Spinal cord (tissue), 10 donors: Measurements from ENCODE around the gene SPATA21. TPM values are rescaled to one million over a fixed set of nuclear protein-coding genes. Genes with fewer than 3 reads are reported as not detected.
"Not testable (repeated sequence)": the region's sequence is repeated elsewhere in the genome, so short reads cannot be mapped to it uniquely, and the experiment has no call there.

Experiments used
- DNase-seq, 6 donors: peaks; one replicate each; pipeline versions ENCODE4 v3.0.0 to v3.0.0-alpha.2; 2013 to 2015; ENCODE audit warnings: low spot score in 6 of 6, low read depth in 4 of 6
- H3K27ac ChIP-seq: one replicate; pipeline ENCODE4 v1.5.1; 2013; ENCODE audit warnings: low read depth, low read length, control low read depth
- H3K27me3 ChIP-seq: one replicate; pipeline ENCODE4 v1.6.1; 2013; ENCODE audit warnings: low read length; ENCODE audit not compliant: control insufficient read depth, insufficient read depth
- H3K36me3 ChIP-seq: one replicate; pipeline ENCODE4 v1.6.1; 2013; ENCODE audit warnings: low read length; ENCODE audit not compliant: control insufficient read depth, insufficient read depth
- H3K4me1 ChIP-seq: one replicate; pipeline ENCODE4 v1.6.1; 2013; ENCODE audit warnings: low read length; ENCODE audit not compliant: control insufficient read depth, insufficient read depth
- H3K4me3 ChIP-seq: one replicate; pipeline ENCODE4 v1.5.1; 2013; ENCODE audit warnings: low read depth, low read length, control low read depth
- H3K9me3 ChIP-seq: one replicate; pipeline ENCODE4 v1.6.1; 2013; ENCODE audit warnings: low read length; ENCODE audit not compliant: control insufficient read depth, insufficient read depth
- WGBS: methylation state at CpG from one replicate; pipeline ENCODE4 v1.1.5; 2013; ENCODE audit warnings: missing lambda C conversion rate; ENCODE audit not compliant: insufficient coverage; 5-methylcytosine and 5-hydroxymethylcytosine counted together
- polyA plus RNA-seq, 2 donors: library from polyadenylated mRNA; unstranded; fragments of 120-200 nt; gene quantifications; one replicate each; pipeline ENCODE4 v1.2.1, GENCODE V29; 2013; ENCODE audit not compliant: insufficient read length in 2 of 2
- total RNA-seq, 2 donors: library from RNA; depleted of rRNA in 1 of 2; stranded (reverse); fragments of 120-200 nt in 1 of 2; fragments of >200 nt in 1 of 2; gene quantifications; one replicate each; pipeline versions ENCODE4 v1.2.3 to v1.2.4, GENCODE V29; 2013 to 2014
- donor health status: healthy.

Gene SPATA21
- total and polyA plus RNA-seq, 4 donors, result 0.17 to 0.59 TPM; not detected in 2

DNA sequence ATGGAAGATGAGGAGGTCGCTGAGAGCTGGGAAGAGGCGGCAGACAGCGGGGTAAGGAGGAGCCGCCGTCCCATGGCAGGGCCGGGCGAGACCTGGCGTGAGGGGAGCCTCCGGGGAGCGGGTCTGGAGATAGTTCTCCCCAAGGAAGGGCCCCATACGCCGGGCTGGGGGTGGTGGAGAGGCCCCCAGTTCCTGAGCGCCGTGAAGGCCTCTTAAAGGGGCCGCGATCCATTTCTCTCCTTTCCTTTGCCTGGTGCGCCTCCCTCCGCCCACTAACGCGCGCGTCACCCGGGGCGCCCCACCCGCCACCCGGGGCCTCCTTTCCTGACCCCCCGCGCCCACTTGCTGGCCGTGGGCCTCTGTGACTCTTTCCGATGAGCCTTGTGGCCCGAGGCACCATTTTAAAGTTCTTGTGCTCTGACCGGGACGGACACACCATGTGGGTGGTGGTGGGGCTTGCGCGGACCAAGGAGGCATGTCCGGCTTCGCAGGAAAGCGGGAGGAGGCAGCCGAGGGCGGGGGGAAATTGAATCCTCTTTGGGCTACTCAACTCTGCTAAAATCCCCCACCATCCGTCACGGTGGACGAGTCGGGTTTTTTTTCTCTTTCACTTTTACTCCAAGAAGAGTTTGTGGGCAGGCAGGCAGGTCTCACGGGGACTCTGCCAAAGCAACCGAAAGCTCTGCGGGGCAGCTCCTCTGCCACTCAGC, 69.8 kb downstream of the SPATA21 start:
- Histone ChIP-seq H3K4me3 (peak overlapping the region; percentile 86), H3K4me1 (peaks cover 6% of the 10 kb centered on the region), H3K27me3 (no peaks in the 10 kb centered on the region), H3K9me3 (no peaks in the 10 kb centered on the region), H3K27ac (peak overlapping the region; percentile 99), H3K36me3 (no peaks in the 10 kb centered on the region)
- peak in 5 of 6 donors; percentile 62 to 95 (median 80) for DNase-seq
- WGBS, result 0% methylated on average over 47 of the region's 47 CpGs

DNA sequence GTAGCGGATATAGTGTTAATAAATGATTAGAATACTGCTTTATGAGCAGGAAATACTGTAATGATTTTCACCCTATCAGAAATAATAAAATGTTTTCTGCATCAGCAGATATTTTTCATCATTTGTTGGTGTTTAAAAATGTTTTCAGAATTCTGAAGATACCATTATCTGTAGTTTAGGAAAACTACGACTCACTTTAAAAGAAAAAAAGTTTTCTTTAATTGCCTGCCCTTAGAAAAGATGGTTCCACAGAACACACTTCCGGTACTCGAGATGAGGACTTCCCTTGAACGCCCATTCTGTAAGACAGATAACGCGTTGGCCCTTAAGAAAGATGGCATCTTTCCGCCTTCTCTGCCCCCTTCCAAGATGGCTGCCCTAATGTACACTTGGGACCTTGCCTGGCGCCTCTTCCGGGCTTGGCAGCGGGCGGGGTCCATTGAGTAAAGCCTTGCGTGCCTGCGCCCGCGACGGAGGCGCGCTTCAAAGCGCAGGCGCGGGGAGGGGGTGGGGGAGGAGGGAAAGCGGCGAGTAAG, 70.4 kb downstream of the SPATA21 start, which contains the start of gene SZRD1:
Gene SZRD1, plus strand, starts transcription at position 521 of the 536 bp plus-strand sequence. CDS start 16 bp downstream, outside the sequence.
- Histone ChIP-seq H3K36me3 (no peaks in the 10 kb centered on the region), H3K27ac (peak within 1 kb of the TSS; percentile 99), H3K9me3 (no peaks in the 10 kb centered on the region), H3K4me3 (peak within 1 kb of the TSS; percentile 86), H3K4me1 (peaks cover 6% of the 10 kb centered on the region), H3K27me3 (no peaks in the 10 kb centered on the region)
- peak; percentile 98 to 100 (median 99) for DNase-seq
- WGBS, result 0% methylated on average over 22 of the region's 24 CpGs

DNA sequence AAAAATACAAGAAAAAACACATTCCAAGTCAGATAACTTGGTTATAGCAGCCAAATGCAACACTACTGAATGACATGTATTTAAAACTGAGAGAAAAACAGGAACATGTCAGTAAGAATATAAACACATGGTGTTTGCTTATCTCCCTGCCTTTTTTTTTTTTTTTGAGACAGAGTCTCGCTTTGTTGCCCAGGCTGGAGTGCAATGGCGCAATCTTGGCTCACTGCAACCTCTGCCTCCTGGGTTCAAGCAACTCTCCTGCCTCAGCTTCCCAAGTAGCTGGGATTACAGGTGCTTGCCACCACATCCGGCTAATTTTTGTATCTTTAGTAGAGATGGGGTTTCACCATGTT, 72.1 kb downstream of the SPATA21 start:
- H3K36me3 ChIP-seq, DNase-seq, H3K27ac ChIP-seq, H3K4me1 ChIP-seq, H3K9me3 ChIP-seq, H3K27me3 ChIP-seq, H3K4me3 ChIP-seq: not testable (repeated sequence)
- WGBS, result no CpG with 5 or more reads among the region's 3 CpGs

DNA sequence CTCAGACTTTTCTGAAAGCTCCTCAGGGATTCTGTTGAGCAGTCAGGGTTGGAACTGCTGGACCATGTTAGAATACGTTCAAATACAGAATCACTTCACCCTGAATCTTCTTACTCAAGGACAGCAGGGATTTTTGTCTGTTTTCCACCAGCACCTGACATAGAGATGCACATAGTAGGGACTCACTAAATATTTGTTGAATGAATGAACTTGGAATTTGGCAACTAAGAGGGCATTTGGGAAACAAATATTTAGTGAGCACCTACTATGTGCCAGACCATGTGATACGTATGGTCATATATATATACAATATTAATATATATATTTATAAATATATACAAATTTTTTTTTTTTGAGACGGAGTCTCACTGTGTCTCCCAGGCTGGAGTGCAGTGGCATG, 80.4 kb downstream of the SPATA21 start:
- no peaks in the 10 kb centered on the region for H3K27me3 ChIP-seq
- H3K27ac ChIP-seq, result no peak overlapping the region
- H3K9me3 ChIP-seq, result no peaks in the 10 kb centered on the region
- H3K36me3 ChIP-seq, result no peaks in the 10 kb centered on the region
- no peak overlapping the region for H3K4me3 ChIP-seq
- WGBS, result no CpG with 5 or more reads among the region's 3 CpGs
- peaks cover 6% of the 10 kb centered on the region for H3K4me1 ChIP-seq
- DNase-seq, result no peak

DNA sequence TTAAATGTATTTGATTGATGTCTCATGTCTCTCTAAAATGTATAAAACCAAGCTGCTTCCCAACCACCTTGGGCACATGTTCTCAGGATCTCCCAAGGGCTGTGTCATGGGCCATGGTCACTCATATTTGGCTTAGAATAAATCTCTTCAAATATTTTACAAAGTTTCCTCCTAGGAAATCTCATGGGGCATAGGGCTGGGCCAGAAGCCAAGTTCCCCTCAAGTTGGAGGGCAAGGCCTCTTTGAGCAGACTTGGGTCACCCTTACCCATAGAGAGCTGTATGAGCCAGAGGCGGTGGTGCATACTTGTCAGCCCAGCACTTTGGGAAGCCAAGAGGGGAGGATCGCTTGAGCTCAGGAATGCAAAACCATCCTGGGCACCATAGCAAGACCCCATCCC, 82.6 kb downstream of the SPATA21 start:
- no peaks in the 10 kb centered on the region for H3K36me3 ChIP-seq
- H3K4me1 ChIP-seq, result peaks cover 15% of the 10 kb centered on the region
- no peaks in the 10 kb centered on the region for H3K9me3 ChIP-seq
- no peaks in the 10 kb centered on the region for H3K27me3 ChIP-seq
- no peak overlapping the region for H3K27ac ChIP-seq
- no peak overlapping the region for H3K4me3 ChIP-seq
- 100% methylated on average over 1 of the region's 2 CpGs for WGBS
- no peak for DNase-seq

DNA sequence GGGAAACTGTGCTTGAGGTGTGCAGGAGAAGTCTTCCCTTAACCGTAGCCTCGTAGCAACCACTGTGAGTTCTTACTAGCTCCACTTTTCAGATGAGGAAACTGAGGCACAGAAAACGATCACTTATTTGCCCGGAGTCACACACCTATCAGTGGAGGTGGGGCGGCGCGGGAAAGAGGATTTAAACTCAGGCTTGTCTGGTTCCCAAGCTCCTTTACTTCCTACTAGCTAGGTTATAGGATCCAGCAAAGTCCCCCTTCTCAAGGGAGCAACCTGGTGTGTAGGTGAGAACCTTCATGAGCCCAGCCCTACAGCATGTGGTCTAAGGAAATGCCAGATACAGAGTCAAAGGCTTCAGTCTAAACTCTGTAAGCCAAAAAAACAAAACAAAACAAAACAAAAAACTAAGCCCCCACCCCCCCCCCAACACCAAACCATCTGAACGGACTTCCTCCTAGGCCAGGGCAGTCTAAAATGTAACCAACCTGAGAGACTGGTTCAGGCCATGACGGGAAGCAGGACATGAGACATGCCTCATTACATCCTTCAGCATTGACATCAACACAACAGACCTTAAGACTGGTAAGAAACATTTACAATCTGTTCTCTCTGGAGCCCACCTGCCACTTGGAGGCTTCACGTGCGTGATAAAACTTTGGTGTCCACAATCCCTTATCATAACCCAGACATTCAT, 84.2 kb downstream of the SPATA21 start:
- Histone ChIP-seq H3K9me3 (no peaks in the 10 kb centered on the region), H3K4me3 (peak overlapping the region; percentile 73), H3K27me3 (no peaks in the 10 kb centered on the region), H3K27ac (peak overlapping the region; percentile 96), H3K36me3 (no peaks in the 10 kb centered on the region), H3K4me1 (peaks cover 18% of the 10 kb centered on the region)
- DNase-seq, result no peak
- 18% methylated on average over 4 of the region's 11 CpGs for WGBS

DNA sequence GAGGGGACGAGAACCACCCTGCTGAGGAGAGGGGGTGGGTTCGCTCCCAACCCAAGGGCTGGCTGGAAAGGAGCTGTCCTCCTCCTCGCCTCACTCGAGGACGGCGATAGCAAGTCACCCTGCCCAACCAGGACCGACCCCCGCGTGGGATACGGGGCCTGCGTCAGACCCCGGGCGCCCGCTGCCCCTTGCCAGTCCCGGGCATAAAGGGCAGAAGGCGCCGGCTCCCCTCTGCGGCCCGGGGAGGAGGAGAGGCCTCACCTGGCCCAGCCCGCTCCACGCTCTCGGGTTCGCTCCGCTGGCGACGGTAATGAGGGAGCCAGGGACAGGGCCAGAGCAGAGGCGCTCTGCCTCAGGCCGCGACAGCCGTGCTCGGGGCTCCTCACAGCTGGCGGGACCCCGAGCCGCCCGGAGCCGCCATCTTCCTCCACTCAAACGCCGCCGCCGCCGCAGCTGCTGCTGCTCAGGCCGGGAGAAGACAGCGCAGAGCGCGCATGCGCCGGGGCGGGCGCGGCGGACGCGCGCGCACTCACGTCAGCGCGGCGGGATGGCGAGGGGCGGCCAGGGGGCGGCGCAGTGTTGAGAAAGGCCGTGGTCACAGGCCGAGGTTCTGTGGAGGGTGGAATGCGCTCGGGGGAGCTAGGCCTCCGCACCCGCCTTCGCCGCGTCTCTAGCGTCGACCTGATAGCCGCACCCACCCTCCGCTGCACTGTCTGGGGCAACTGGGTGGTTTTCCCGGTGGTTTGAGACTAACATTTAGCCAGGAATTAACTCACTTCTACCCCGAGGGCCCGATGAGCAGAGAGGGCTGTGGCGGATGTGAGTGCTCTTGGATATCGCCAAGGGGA, 85.0 kb downstream of the SPATA21 start, which contains the start of gene FBXO42:
Gene FBXO42, minus strand, starts transcription at position 487 of the 848 bp plus-strand sequence. CDS start 37,062 bp downstream, outside the sequence.
- Histone ChIP-seq H3K27ac (peak within 1 kb of the TSS; percentile 96), H3K4me3 (peak within 1 kb of the TSS; percentile 89), H3K27me3 (no peaks in the 10 kb centered on the region), H3K4me1 (peaks cover 18% of the 10 kb centered on the region), H3K36me3 (no peaks in the 10 kb centered on the region), H3K9me3 (no peaks in the 10 kb centered on the region)
- under 1% methylated on average over 78 of the region's 81 CpGs for WGBS
- DNase-seq, result peak; percentile 88 to 98 (median 92)

DNA sequence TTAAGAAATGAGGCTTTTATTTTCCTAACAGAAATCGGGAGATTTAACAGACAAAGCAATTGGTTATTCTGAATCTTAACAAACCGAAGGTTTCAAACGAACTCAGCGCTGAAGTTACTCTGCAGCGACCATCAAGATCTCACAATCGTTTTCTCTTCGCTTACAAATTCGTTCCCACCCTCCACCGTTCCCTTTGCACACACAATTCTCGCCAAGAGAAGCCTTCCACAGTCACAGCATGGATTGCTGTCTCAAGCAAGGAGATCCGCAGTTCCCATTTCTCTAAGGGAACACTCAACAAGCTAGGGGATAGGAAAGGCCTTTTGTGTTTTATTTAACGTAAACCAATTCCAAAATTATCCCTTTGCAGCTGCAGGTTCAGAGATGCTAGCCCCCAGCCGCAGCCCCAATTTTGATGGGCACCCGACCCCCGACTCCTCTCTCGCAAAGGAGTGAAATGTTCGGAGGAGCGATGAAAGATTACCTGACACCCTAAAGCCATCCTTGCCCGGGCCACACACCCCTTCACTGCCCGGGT, 85.7 kb downstream of the SPATA21 start:
- no peaks in the 10 kb centered on the region for H3K27me3 ChIP-seq
- 0% methylated on average over 11 of the region's 20 CpGs for WGBS
- peak in 5 of 6 donors; percentile 31 to 74 (median 52) for DNase-seq

DNA sequence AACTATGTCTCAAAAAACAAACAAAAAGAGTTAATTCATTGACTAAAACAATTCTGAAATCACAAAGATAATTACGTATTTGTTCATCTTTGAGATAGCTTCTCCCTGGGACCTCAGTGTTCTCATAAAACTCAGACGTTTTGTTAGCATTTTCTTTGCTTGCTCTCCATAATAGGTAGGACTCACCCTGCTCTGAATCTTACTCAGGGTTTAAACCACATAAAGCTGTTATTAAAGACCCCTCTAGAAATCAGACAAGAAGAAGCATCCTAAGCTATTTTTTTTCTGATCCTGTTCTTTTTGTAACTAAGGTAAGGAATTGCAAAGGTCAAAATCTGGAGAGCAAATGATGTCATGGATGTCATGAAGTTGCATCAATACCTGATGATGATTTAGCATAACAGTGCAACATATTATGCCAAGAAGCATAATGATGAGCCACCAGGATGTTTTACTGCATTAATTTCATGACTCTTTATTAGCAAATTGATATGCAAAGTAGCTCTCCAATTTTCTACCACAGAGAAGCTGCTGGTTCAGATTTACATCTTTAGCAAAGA, 87.3 kb downstream of the SPATA21 start:
- peaks cover 18% of the 10 kb centered on the region for H3K4me1 ChIP-seq
- no peak overlapping the region for H3K4me3 ChIP-seq
- H3K27me3 ChIP-seq, result no peaks in the 10 kb centered on the region
- no peak overlapping the region for H3K27ac ChIP-seq
- 80% methylated on average over 1 of the region's 2 CpGs for WGBS
- DNase-seq, result no peak
- H3K36me3 ChIP-seq, result no peaks in the 10 kb centered on the region
- no peaks in the 10 kb centered on the region for H3K9me3 ChIP-seq

More for the DNA sequence above, 85.7 kb downstream of the SPATA21 start:
- peak overlapping the region; percentile 96 for H3K27ac ChIP-seq
- no peaks in the 10 kb centered on the region for H3K9me3 ChIP-seq
- H3K4me1 ChIP-seq, result peaks cover 18% of the 10 kb centered on the region
- peak overlapping the region; percentile 89 for H3K4me3 ChIP-seq
- no peaks in the 10 kb centered on the region for H3K36me3 ChIP-seq
